ENCODE results near the gene MYRFL. TPM values are rescaled to one million over a fixed set of nuclear protein-coding genes. Genes with fewer than 3 reads are reported as not detected.
A peak's percentile ranks its signal among the peaks of the same experiment; 100 is the strongest.

The MYRFL gene
- total RNA-seq, 2 donors from 2014 or later: 0.27 TPM; not detected in 1

DNA sequence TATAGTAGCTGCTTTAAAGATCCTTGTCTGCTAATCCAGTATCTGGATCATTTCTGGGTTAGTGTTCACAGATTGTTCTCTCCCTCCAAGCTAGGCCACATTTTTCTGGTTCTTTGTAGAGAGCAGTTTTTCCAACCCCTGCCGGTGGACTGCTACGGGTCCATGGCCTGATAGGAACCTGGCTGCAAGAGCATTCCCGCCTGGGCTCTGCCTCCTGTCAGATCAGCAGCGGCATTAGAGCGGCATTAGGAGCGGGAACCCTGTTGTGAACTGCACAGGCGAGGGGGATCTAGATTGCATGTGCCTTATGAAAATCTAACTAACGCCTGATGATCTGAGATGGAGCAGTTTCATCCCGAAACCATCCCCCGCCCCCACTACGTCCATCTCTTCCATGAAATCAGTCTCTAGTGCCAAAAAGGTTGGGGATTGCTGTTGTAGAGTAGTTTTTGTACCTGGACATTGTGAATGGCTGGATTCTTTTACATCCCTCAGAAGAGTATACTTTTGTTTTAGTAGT is 50.4 kb downstream of the MYRFL start:
- TF ChIP-seq, protein P1, sequence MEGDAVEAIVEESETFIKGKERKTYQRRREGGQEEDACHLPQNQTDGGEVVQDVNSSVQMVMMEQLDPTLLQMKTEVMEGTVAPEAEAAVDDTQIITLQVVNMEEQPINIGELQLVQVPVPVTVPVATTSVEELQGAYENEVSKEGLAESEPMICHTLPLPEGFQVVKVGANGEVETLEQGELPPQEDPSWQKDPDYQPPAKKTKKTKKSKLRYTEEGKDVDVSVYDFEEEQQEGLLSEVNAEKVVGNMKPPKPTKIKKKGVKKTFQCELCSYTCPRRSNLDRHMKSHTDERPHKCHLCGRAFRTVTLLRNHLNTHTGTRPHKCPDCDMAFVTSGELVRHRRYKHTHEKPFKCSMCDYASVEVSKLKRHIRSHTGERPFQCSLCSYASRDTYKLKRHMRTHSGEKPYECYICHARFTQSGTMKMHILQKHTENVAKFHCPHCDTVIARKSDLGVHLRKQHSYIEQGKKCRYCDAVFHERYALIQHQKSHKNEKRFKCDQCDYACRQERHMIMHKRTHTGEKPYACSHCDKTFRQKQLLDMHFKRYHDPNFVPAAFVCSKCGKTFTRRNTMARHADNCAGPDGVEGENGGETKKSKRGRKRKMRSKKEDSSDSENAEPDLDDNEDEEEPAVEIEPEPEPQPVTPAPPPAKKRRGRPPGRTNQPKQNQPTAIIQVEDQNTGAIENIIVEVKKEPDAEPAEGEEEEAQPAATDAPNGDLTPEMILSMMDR (IDR thresholded peaks at IDR 0.05): no peak
- TF ChIP-seq POLR2AphosphoS5 (IDR thresholded peaks at IDR 0.05) (no peak), POLR2A (IDR thresholded peaks at IDR 0.05) (no peak)
- no peak overlapping the region for H3K27ac ChIP-seq
- no peaks in the 10 kb centered on the region for H3K27me3 ChIP-seq (replicated peaks; ENCODE audit: insufficient read depth)
- H3K4me1 ChIP-seq (replicated peaks): no peaks in the 10 kb centered on the region
- intact Hi-C loops (cut with DNase I): no loop called here
- H3K4me3 ChIP-seq: no peak overlapping the region
- DNase-seq (ENCODE audit: low spot score): no peak
- no peaks in the 10 kb centered on the region for H3K36me3 ChIP-seq
- WGBS: 91% methylated on average over 11 of the region's 11 CpGs
- H3K9me3 ChIP-seq: no peaks in the 10 kb centered on the region

DNA sequence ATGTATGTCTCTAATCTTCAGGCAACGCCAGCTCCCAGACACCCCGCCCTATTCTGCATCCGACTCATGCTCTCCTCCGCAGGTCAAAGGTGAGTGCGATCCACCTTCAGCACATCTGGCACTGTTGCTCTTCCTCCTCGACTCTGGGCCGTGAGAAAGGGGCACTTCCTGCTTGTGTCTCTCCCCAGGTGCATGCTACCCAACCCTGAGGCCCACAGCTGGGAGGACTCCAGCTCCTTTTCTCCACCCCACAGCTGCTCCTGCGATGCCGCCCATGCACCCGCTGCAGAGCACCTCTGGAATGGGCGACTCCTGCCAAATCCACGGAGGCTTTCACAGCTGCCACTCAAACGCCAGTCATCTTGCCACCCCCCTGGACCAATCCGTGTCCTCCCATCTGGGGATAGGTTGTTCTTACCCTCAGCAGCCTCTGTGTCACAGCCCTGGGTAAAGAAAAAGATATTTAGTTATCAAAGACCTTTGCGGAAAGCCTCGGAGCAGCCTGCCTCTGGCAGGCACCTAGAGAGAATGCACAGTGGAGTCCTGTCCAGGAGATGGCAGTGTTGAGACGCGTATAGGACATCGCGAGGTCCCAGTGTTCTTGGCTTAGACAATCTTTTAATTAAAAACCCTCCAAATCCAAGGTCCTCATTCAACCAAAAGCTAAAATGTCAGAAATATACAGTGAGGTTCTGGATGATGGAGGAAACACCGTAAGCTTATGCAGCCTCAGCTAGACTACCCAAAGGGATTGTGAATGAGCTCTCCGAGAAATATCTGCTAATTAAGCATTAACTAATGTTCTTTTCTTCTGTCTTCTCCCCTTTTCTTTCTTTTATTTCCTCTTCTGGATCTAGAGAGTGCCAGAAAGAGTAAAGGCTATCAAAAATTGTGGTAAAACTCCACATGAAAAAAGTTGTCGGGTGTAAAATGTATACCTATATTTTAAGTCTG is 54.3 kb downstream of the MYRFL start:
- peak; percentile 46 for DNase-seq (ENCODE audit: low spot score)
- no peaks in the 10 kb centered on the region for H3K36me3 ChIP-seq
- 30% methylated on average over 23 of the region's 23 CpGs for WGBS
- no peak overlapping the region for H3K4me3 ChIP-seq
- H3K4me1 ChIP-seq (replicated peaks): no peaks in the 10 kb centered on the region
- no peaks in the 10 kb centered on the region for H3K27me3 ChIP-seq (replicated peaks; ENCODE audit: insufficient read depth)
- no peaks in the 10 kb centered on the region for H3K9me3 ChIP-seq
- no peak overlapping the region for H3K27ac ChIP-seq
- TF ChIP-seq POLR2AphosphoS5 (IDR thresholded peaks at IDR 0.05): no peak
- TF ChIP-seq, protein P1 (IDR thresholded peaks at IDR 0.05): peak; percentile 69 to 83 (median 76)
- intact Hi-C loops (cut with DNase I): loop anchor here (1.0 kb wide), 1 partner anchor 698 kb away; no protein-coding TSS in a partner anchor

DNA sequence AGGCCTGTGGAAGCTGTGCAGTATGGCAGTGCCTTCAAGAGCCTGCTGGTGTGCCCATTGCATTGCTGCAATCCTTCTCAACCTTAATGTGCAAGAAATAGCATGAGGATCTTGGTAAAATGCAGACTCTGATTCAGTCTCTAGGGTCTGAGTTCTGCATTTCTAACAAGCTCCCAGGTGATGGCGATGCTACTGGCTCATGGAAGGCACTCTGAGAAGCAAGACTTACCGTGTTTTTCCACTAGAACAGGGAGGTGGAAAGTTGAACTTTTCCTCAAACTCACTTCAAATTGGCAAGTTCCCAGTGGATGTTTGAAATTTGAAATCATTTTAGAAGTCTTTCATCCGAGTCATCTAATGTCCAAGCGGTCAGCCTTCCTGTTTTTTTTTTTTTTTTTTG is 55.5 kb downstream of the MYRFL start:
- TF ChIP-seq POLR2A (IDR thresholded peaks at IDR 0.05) (no peak), POLR2AphosphoS5 (IDR thresholded peaks at IDR 0.05) (no peak)
- TF ChIP-seq, protein P1 (IDR thresholded peaks at IDR 0.05): no peak
- Histone ChIP-seq H3K27ac (no peak overlapping the region), H3K4me1 (replicated peaks) (no peaks in the 10 kb centered on the region), H3K4me3 (no peak overlapping the region), H3K9me3 (no peaks in the 10 kb centered on the region), H3K36me3 (no peaks in the 10 kb centered on the region), H3K27me3 (replicated peaks; ENCODE audit: insufficient read depth) (no peaks in the 10 kb centered on the region)
- whole genome bisulfite sequencing: 82% methylated on average over 4 of the region's 4 CpGs
- no peak for DNase-seq (ENCODE audit: low spot score)
- intact Hi-C loops (cut with DNase I): loop anchor here (10.0 kb wide), 1 partner anchor 844 kb away; no protein-coding TSS in a partner anchor

DNA sequence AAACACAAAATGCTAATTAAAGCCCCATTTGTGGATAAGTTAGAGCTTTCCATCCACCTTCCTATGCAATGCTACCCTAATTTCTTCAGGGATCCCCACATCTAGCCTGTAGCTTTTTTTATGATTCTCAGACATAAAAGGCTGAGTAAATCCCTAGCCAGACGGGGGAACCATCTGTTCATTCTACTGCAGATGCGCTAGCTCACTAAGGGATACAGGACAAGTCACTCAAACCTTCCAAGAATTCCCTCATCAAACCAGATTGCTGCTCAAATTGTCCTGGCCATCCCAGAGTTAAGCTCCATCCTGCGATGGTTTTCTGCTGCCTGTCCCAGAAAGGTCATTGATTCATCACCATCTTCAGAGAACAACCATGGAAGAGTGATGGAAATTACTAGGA is 56.7 kb downstream of the MYRFL start:
- Histone ChIP-seq H3K27me3 (replicated peaks; ENCODE audit: insufficient read depth) (no peaks in the 10 kb centered on the region), H3K4me3 (no peak overlapping the region), H3K27ac (no peak overlapping the region), H3K4me1 (replicated peaks) (no peaks in the 10 kb centered on the region), H3K9me3 (no peaks in the 10 kb centered on the region), H3K36me3 (no peaks in the 10 kb centered on the region)
- no peak for DNase-seq (ENCODE audit: low spot score)
- WGBS: 72% methylated on average over 3 of the region's 3 CpGs
- intact Hi-C loops (cut with DNase I): loop anchor here (10.0 kb wide), 1 partner anchor 843 kb away; no protein-coding TSS in a partner anchor
- TF ChIP-seq, protein P1 (IDR thresholded peaks at IDR 0.05): no peak
- TF ChIP-seq POLR2AphosphoS5 (IDR thresholded peaks at IDR 0.05) (no peak), POLR2A (IDR thresholded peaks at IDR 0.05) (no peak)
